SU-DHL-6 (cell line): Measurements from ENCODE around the gene PPP1R9B.

Source experiments
- EZH2phosphoT487 ChIP-seq: fragments of 200-600 bp; sonication (generic), shearing (Covaris generic); conservative IDR thresholded peaks from 2 replicates; pipeline ENCODE4 v1.6.1; 2018; ENCODE audit warnings: mild to moderate bottlenecking, antibody characterized with exemption, low read length, moderate library complexity, mixed read lengths
- TF ChIP-seq, protein P1 (sequence below): fragments of 200-600 bp; sonication (generic); IDR thresholded peaks from one replicate; pipeline ENCODE4 v1.5.1; 2017; ENCODE audit warnings: antibody characterized with exemption, mild to moderate bottlenecking, low read length, moderate library complexity; ENCODE audit not compliant: insufficient read depth, poor library complexity, severe bottlenecking

GRCh38 chr17:50090071-50090470, 60.4 kb downstream of the PPP1R9B start:
- no peak for TF ChIP-seq EZH2phosphoT487
- TF ChIP-seq, protein P1, sequence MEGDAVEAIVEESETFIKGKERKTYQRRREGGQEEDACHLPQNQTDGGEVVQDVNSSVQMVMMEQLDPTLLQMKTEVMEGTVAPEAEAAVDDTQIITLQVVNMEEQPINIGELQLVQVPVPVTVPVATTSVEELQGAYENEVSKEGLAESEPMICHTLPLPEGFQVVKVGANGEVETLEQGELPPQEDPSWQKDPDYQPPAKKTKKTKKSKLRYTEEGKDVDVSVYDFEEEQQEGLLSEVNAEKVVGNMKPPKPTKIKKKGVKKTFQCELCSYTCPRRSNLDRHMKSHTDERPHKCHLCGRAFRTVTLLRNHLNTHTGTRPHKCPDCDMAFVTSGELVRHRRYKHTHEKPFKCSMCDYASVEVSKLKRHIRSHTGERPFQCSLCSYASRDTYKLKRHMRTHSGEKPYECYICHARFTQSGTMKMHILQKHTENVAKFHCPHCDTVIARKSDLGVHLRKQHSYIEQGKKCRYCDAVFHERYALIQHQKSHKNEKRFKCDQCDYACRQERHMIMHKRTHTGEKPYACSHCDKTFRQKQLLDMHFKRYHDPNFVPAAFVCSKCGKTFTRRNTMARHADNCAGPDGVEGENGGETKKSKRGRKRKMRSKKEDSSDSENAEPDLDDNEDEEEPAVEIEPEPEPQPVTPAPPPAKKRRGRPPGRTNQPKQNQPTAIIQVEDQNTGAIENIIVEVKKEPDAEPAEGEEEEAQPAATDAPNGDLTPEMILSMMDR: no peak
